Uterus (tissue), 4 donors: ENCODE measurements around the gene YTHDC2. TPM values are rescaled to one million over a fixed set of nuclear protein-coding genes. Genes with fewer than 3 reads are reported as not detected.

Source experiments
- DNase-seq, 2 donors: peaks; one replicate each; pipeline ENCODE4 v3.0.0-alpha.2; 2019 to 2020
- H3K27ac ChIP-seq, 2 donors: fragments of 200-600 bp; sonication (generic); 1 replicate in 1 of 2; 2 replicates in 1 of 2; pipeline ENCODE4 v1.5.1; 2016 to 2018
- H3K27me3 ChIP-seq, 2 donors: fragments of 200-600 bp; sonication (generic); one replicate each; pipeline ENCODE4 v1.5.1; 2018 to 2019; ENCODE audit warnings: control low read depth in 1 of 2
- H3K36me3 ChIP-seq, 2 donors: fragments of 200-600 bp; sonication (generic); one replicate each; pipeline ENCODE4 v1.5.1; 2019; ENCODE audit warnings: control low read depth in 1 of 2
- H3K4me1 ChIP-seq, 2 donors: fragments of 200-600 bp; sonication (generic); one replicate each; pipeline ENCODE4 v1.5.1; 2018 to 2019; ENCODE audit warnings: control low read depth in 1 of 2
- H3K4me3 ChIP-seq, 2 donors: fragments of 200-600 bp; sonication (generic); 1 replicate in 1 of 2; 2 replicates in 1 of 2; pipeline ENCODE4 v1.5.1; 2018 to 2019; ENCODE audit warnings: mild to moderate bottlenecking in 1 of 2
- H3K9me3 ChIP-seq, 2 donors: fragments of 200-600 bp; sonication (generic); one replicate each; pipeline ENCODE4 v1.5.1; 2019; ENCODE audit warnings: control low read depth in 1 of 2
- POLR2A ChIP-seq, 2 donors: fragments of 450-650 bp; IDR thresholded peaks; one replicate each; pipeline ENCODE4 v1.6.1; 2016; ENCODE audit warnings: antibody characterized with exemption in 2 of 2, mild to moderate bottlenecking in 1 of 2, moderate library complexity in 1 of 2
- intact Hi-C: fragments of 100-400 bp; cut with DNase I; formaldehyde crosslinking; loops from one replicate; pipeline ENCODE4 v1.15.1; 2023; ENCODE audit warnings: low total_unique reads
- total RNA-seq, 4 donors: library from RNA; depleted of rRNA in 3 of 4; stranded (reverse); fragments of >200 nt in 3 of 4; gene quantifications; one replicate each; pipeline versions ENCODE4 v1.1.0 to v1.2.4, GENCODE V29; 2014 to 2023
- TF ChIP-seq, protein P1 (sequence below), 4 experiments: fragments of 200-600 bp in 2 of 4; fragments of 450-650 bp in 2 of 4; sonication (generic) in 2 of 4; IDR thresholded peaks; one replicate each; pipeline ENCODE4 v1.5.1; 2016 to 2019; ENCODE audit warnings: antibody characterized with exemption in 4 of 4, mild to moderate bottlenecking in 2 of 4, moderate library complexity in 1 of 4
- donor health status: DM: yes; HTN: yes; CAD: no.

The YTHDC2 gene
- total RNA-seq, 4 donors from 2014 or later = 22.3 to 66.1 (median 31.8) TPM

DNA sequence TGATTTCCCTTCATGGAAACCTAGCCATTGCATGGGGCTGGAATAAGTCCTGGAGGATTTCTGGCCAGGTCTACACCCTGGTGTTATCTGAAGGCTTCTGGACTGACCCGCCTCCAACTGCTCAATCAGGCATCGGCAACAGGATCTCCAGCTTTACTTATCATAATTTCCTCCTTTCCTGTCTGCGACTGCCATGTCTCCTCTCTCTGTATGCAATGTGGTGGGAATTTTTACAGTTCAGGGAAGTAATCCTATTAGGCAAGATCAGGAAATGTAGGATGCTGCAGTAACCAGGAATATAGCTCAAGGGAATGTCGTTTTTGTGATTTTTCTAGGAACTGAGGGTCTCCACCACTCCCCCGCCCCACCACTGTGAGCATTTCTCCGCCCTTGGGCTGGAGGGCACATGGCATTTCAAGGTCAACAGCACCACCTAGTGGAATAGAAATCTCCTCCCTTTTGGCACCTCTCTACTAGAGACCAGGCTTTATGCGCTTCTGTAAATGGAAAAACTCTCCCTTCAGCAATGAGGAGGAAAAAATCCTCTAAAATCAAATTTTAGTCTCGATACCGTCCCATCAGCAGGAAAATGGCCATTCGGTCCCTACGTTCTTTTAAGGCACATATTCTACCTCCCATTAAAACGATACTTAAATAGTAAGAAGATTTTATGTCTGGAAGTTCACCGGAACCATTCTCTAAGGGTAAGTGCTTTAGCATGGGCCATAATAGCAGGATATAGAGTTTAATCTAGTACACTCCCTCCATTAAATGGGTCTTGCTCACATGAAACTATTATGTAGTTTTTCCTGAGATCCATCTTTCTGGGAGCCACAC, 93.0 kb downstream of the YTHDC2 start:
- Histone ChIP-seq H3K4me1 (no peaks in the 10 kb centered on the region), H3K4me3 (no peak overlapping the region)
- intact Hi-C loops = no loop called here

DNA sequence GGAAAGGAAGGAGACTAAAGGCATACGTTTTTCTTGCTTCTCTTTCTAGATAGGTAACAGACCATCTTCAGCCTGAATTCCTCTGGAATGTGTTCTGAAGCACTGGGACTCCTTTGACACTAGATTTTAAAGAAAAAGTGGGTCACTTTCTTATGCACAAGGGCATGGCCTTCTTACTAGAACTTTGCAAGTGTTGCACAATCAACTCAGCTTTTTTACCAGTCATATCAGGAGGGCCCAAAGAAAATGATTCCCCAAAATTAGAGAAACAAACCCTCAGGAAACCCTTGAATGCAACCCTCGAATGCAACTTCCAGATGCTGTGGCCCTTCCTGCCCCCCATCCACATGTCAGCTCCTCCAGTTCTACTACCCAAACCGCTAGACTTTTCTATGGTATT, 93.9 kb downstream of the YTHDC2 start:
- no peak for DNase-seq
- no peak overlapping the region for H3K27ac ChIP-seq
- H3K9me3 ChIP-seq = no peaks in the 10 kb centered on the region
- no peaks in the 10 kb centered on the region for H3K27me3 ChIP-seq
- intact Hi-C loops = no loop called here
- TF ChIP-seq, protein P1, sequence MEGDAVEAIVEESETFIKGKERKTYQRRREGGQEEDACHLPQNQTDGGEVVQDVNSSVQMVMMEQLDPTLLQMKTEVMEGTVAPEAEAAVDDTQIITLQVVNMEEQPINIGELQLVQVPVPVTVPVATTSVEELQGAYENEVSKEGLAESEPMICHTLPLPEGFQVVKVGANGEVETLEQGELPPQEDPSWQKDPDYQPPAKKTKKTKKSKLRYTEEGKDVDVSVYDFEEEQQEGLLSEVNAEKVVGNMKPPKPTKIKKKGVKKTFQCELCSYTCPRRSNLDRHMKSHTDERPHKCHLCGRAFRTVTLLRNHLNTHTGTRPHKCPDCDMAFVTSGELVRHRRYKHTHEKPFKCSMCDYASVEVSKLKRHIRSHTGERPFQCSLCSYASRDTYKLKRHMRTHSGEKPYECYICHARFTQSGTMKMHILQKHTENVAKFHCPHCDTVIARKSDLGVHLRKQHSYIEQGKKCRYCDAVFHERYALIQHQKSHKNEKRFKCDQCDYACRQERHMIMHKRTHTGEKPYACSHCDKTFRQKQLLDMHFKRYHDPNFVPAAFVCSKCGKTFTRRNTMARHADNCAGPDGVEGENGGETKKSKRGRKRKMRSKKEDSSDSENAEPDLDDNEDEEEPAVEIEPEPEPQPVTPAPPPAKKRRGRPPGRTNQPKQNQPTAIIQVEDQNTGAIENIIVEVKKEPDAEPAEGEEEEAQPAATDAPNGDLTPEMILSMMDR (IDR thresholded peaks at IDR 0.05) = no peak
- no peak for TF ChIP-seq POLR2A (IDR thresholded peaks at IDR 0.05)
- H3K4me1 ChIP-seq = no peaks in the 10 kb centered on the region
- no peak overlapping the region for H3K4me3 ChIP-seq
- H3K36me3 ChIP-seq = no peaks in the 10 kb centered on the region

More for the DNA sequence above, 93.0 kb downstream of the YTHDC2 start:
- Histone ChIP-seq H3K9me3 (no peaks in the 10 kb centered on the region), H3K36me3 (no peaks in the 10 kb centered on the region), H3K27me3 (no peaks in the 10 kb centered on the region), H3K27ac (no peak overlapping the region)
- TF ChIP-seq, protein P1 (IDR thresholded peaks at IDR 0.05) = peak; percentile 59 to 81 (median 70)
- no peak for TF ChIP-seq POLR2A (IDR thresholded peaks at IDR 0.05)
- peak; percentile 25 to 27 for DNase-seq

DNA sequence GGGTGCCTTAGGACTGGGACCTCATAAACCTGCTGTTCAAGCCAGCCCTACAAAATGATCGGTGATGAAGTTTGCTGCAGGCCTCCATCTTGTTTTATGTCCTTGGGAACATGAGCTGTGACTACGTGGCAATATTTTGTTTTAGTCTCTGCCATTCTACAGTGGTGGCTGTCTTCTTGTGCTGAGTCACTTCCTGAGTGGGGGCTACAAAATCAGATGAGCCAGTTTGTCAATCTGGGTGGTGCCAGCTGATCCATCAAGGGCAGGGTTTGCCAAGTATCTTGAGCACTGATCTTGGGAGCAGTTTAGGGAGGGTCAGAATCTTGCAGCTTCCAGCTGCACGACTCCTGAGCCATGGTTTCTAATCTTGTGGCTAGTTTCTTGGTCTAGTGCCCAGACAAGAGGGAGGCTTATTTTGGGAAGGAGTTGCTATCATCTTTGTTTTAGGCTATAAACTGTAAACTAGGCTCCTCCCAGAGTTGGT, 94.7 kb downstream of the YTHDC2 start:
- no peaks in the 10 kb centered on the region for H3K27me3 ChIP-seq
- intact Hi-C loops = no loop called here
- no peaks in the 10 kb centered on the region for H3K36me3 ChIP-seq
- no peak overlapping the region for H3K27ac ChIP-seq
- no peak for DNase-seq
- no peaks in the 10 kb centered on the region for H3K4me1 ChIP-seq
- no peak for TF ChIP-seq POLR2A (IDR thresholded peaks at IDR 0.05)
- TF ChIP-seq, protein P1 (IDR thresholded peaks at IDR 0.05) = no peak
- H3K9me3 ChIP-seq = no peaks in the 10 kb centered on the region
- H3K4me3 ChIP-seq = no peak overlapping the region

DNA sequence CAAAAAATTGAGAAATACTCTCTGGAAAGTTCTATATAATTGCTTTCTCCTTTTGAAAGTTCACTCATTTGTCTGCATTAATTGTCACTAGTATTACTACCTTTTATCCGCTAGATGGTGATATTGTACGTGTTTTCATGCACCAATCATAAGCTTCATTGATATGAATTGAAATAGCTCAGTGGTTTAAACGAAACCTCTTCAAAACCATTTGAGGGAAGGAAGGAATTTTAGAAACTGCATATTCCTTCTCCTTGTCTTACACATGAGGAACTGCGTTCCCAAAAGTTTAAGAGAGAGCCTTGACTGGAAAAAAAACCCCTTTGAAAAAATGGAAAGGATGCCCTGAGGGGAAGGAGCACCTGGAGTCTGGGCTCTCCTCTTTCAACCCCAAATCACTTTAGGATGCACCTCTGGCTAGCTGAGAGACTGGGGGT, 98.6 kb downstream of the YTHDC2 start:
- Histone ChIP-seq H3K36me3 (no peaks in the 10 kb centered on the region), H3K27me3 (no peaks in the 10 kb centered on the region), H3K9me3 (no peaks in the 10 kb centered on the region), H3K4me1 (no peaks in the 10 kb centered on the region), H3K27ac (no peak overlapping the region), H3K4me3 (no peak overlapping the region)
- intact Hi-C loops = no loop called here
- DNase-seq = no peak
- TF ChIP-seq, protein P1 (IDR thresholded peaks at IDR 0.05) = peak; percentile 56 to 67 (median 58)
- TF ChIP-seq POLR2A (IDR thresholded peaks at IDR 0.05) = no peak

DNA sequence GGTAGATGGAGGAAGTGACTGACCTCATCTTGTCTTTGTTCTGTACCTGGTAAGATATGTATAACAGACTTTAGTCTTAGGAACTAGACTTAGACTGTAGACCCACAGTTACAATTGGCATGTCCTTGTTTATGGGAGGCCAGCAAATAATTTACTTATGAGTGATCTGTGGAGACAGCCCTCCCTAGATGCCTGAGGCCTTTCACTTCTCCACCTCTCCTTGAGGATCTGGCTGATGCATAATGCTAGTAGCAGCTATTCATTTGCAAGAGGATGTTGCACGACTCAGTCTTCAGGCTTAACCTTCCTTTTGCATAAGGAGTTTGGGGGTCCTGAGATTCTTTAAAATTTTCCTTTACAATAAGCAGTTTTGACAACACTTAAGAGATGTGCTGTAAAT, 100.7 kb downstream of the YTHDC2 start:
- TF ChIP-seq, protein P1 (IDR thresholded peaks at IDR 0.05) = no peak
- Histone ChIP-seq H3K27ac (no peak overlapping the region), H3K4me1 (no peaks in the 10 kb centered on the region), H3K9me3 (no peaks in the 10 kb centered on the region), H3K4me3 (no peak overlapping the region), H3K36me3 (no peaks in the 10 kb centered on the region), H3K27me3 (no peaks in the 10 kb centered on the region)
- DNase-seq = no peak
- intact Hi-C loops = no loop called here
